ENCODE measurements around the gene TTK.

GRCh38 chr6:80020381-80021120 lies 16.1 kb downstream of the TTK start:
- TF ChIP-seq CTCF (IDR thresholded peaks at IDR 0.05): no peak
- no peak for TF ChIP-seq EZH2 (IDR thresholded peaks at IDR 0.05)
